ENCODE results near the gene CLK2. TPM values are rescaled to one million over a fixed set of nuclear protein-coding genes. Genes with fewer than 3 reads are reported as not detected.
"Not testable (repeated sequence)": the region's sequence is repeated elsewhere in the genome, so short reads cannot be mapped to it uniquely, and the experiment has no call there.

CLK2 gene
- total RNA-seq, 2 experiments from 2014 or later = 81.4 to 86.6 TPM

DNA sequence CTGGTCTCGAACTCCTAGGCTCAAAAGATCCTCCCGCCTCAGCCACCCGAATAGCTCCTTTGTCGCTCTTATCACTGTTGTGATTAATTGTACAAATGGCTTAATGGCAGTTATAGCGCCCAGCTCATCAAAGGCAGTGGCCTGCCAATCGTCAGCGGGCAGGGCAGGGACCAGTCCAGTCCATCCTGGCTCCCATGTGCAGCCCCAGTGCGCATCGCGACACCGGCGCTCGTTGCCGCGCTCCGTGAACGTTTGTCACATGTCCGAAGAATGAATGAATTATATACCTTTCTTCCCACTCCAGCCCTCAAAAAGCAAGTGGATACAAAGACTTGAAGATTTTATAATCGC lies 46.4 kb downstream of the CLK2 start:
- Mint-ChIP-seq H3K9me3 (ENCODE audit: low read depth) (no peaks in the 10 kb centered on the region), H3K36me3 (ENCODE audit: low read depth) (peaks cover 8% of the 10 kb centered on the region), H3K27ac (peak overlapping the region; percentile 97), H3K4me3 (peak overlapping the region; percentile 96), H3K27me3 (no peaks in the 10 kb centered on the region), H3K4me1 (peaks cover 27% of the 10 kb centered on the region)
- peak; percentile 50 for ATAC-seq
- intact Hi-C loops (cut with DNase I, micrococcal nuclease) = loop anchor here (1.0 kb wide), 12 partner anchors 14 to 335 kb away; partner anchors contain the start of genes THBS3 (in 2 of the 2), ADAM15 (in 1 of the 2), ASH1L (in 1 of the 2) and FDPS (in 1 of the 2)
- peak; percentile 76 for DNase-seq
- ChIA-PET CTCF (interaction anchor here (0.6 to 1.9 kb wide), 17 partner anchors 15 to 631 kb away, joined by 3 to 12 read pairs (median 3); partner anchors contain the start of genes FDPS, KRTCAP2 and MTX1), POLR2A (interaction anchor here (1.1 to 1.3 kb wide), 2 partner anchors 17 to 32 kb away, joined by 4 read pairs; no protein-coding TSS in a partner anchor)

DNA sequence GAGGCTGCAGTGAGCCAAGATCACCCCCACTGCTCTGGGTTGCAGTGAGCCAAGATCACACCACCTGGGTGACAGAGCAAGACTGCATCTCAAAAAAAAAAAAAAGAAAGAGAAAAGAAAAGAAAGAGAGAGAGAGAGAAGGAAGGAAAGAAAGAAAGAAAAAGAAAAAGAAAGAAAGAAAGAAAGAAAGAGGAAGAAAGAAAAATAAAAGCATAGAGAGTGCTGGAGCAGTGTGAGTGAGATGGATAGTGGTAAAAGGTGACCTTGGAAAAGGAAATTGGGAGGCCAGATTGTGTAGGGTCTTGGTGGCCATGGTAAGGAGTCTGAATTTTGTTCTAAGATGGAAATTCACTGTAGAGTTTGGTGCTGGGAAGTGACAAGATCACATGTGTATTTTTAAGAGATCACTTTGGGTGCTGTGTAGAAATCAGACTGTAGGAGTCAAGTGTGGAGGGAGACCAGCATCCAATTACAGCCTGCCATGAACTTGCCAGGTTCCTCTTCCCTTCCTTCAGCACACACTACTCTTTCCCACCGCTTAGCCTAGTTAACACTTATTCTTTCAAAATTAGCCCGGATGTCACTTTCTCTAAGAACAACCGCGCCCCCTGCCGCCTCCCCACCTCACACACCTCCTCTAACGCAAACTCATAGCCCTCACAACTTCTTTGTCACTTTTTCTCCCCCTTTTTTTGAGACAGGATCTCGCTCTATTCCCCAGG lies 47.0 kb downstream of the CLK2 start:
- peak overlapping the region; percentile 96 for H3K4me3 Mint-ChIP-seq
- peak; percentile 53 for ATAC-seq
- DNase-seq = peak; percentile 92
- ChIA-PET CTCF (interaction anchor here (0.6 to 3.7 kb wide), 21 partner anchors 15 to 738 kb away, joined by 3 to 20 read pairs (median 3); partner anchors contain the start of genes ENTREP3, FDPS, KRTCAP2 and MTX1), POLR2A (interaction anchor here (1.1 to 1.3 kb wide), 2 partner anchors 17 to 32 kb away, joined by 4 read pairs; no protein-coding TSS in a partner anchor)
- H3K36me3 Mint-ChIP-seq (ENCODE audit: low read depth) = peaks cover 8% of the 10 kb centered on the region
- intact Hi-C loops (cut with DNase I, micrococcal nuclease) = loop anchor here (1.0 kb wide), 2 partner anchors 19 to 50 kb away; partner anchors contain the start of gene THBS3 (in 2 of the 2)
- peaks cover 27% of the 10 kb centered on the region for H3K4me1 Mint-ChIP-seq
- peak overlapping the region; percentile 97 for H3K27ac Mint-ChIP-seq
- H3K27me3 Mint-ChIP-seq = no peaks in the 10 kb centered on the region
- no peaks in the 10 kb centered on the region for H3K9me3 Mint-ChIP-seq (ENCODE audit: low read depth)

DNA sequence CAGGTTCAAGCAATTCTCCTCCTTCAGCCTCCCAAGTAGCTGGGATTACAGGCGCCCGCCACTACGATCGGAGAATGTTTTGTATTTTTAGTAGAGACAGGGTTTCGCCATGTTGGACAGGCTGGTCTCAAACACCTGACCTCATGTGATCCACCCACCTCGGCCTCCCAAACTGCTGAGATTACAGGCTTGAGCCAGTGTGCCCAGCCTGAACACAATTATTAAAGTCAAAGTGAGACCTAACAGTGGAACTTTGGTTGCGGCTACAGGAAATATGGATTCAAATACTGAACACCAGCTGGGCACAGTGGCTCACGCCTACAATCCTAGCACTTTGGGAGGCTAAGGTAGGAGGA lies 47.9 kb downstream of the CLK2 start:
- POLR2A ChIA-PET = not testable (repeated sequence)
- peak overlapping the region; percentile 96 for H3K4me3 Mint-ChIP-seq

DNA sequence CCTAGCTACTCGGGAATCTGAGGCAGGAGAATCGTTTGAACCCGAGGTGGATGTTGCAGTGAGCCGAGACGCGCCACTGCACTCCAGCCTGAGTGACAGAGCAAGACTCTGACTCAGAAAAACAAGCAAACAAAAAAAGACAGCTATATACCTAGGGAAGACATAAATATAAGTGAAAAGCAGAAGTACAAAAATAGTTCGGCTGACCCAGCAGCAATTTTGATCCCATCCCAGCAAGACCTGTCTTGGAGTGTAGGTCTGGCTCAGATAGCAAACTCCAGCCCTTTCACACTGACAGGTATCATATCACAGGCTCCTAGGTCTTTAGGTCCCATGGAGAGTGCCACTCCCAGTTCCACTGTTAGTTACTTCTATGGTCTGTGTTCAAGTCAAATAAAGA lies 50.3 kb downstream of the CLK2 start:
- H3K4me3 Mint-ChIP-seq = no peak overlapping the region
- peaks cover 33% of the 10 kb centered on the region for H3K4me1 Mint-ChIP-seq
- ChIA-PET CTCF (interaction anchor here (1.0 to 3.7 kb wide), 3 partner anchors 15 to 161 kb away, joined by 3 to 20 read pairs (median 3); partner anchors contain the start of genes MTX1 and THBS3), POLR2A (no interaction called here)
- ATAC-seq (no peak), DNase-seq (no peak)
- H3K36me3 Mint-ChIP-seq (ENCODE audit: low read depth) = peaks cover 8% of the 10 kb centered on the region
- intact Hi-C loops (cut with DNase I, micrococcal nuclease) = no loop called here
- no peaks in the 10 kb centered on the region for H3K27me3 Mint-ChIP-seq
- H3K27ac Mint-ChIP-seq = no peak overlapping the region
- no peaks in the 10 kb centered on the region for H3K9me3 Mint-ChIP-seq (ENCODE audit: low read depth)

More for the DNA sequence above, 47.9 kb downstream of the CLK2 start:
- DNase-seq; intact Hi-C loops (cut with DNase I, micrococcal nuclease); H3K36me3 Mint-ChIP-seq (ENCODE audit: low read depth); ATAC-seq; H3K27me3 Mint-ChIP-seq; H3K9me3 Mint-ChIP-seq (ENCODE audit: low read depth): not testable (repeated sequence)
- H3K4me1 Mint-ChIP-seq = peaks cover 27% of the 10 kb centered on the region
- CTCF ChIA-PET = interaction anchor here (0.6 to 3.7 kb wide), 5 partner anchors 17 to 739 kb away, joined by 3 to 20 read pairs (median 4); partner anchors contain the start of genes ENTREP3, MTX1 and THBS3
- peak overlapping the region; percentile 97 for H3K27ac Mint-ChIP-seq

DNA sequence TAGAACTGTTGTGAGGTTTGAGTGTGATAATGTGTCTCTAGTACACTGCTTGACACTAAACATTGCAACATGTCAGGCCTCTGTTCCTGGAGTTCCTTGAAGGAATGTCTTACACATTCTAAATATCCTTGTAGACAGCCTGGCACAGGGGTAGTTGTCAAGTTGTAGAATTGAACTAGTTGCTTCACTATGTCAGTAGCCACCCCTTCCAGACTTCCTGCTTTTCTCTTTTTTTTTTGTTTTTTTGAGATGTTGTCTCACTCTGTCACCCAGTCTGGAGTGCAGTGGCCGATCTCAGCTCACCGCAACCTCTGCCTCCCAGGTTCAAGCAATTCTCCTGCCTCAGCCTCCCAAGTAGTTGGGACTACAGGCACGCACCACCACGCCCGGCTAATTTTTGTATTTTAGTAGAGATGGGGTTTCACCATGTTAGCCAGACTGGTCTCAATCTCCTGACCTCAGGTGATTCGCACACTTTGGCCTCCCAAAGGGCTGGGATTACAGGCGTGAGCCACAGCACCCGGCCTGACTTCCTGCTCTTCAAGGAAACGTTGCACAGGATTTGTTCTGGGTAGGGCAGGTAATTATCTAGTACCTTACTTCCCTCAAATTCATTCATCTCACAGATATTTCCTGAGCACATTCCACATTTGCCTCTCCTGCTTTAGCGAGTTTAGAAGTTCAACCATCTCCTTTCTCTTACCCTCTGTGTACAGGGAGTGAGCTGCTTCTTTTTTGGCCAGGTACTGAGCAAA lies 52.9 kb downstream of the CLK2 start:
- CTCF ChIA-PET = interaction anchor here (1.0 to 1.1 kb wide), 2 partner anchors 27 to 30 kb away, joined by 3 to 5 read pairs; no protein-coding TSS in a partner anchor
- ATAC-seq; H3K4me3 Mint-ChIP-seq; intact Hi-C loops (cut with DNase I, micrococcal nuclease); H3K9me3 Mint-ChIP-seq (ENCODE audit: low read depth); H3K27me3 Mint-ChIP-seq; H3K36me3 Mint-ChIP-seq (ENCODE audit: low read depth); H3K27ac Mint-ChIP-seq; DNase-seq; POLR2A ChIA-PET: not testable (repeated sequence)
- H3K4me1 Mint-ChIP-seq = peaks cover 16% of the 10 kb centered on the region

DNA sequence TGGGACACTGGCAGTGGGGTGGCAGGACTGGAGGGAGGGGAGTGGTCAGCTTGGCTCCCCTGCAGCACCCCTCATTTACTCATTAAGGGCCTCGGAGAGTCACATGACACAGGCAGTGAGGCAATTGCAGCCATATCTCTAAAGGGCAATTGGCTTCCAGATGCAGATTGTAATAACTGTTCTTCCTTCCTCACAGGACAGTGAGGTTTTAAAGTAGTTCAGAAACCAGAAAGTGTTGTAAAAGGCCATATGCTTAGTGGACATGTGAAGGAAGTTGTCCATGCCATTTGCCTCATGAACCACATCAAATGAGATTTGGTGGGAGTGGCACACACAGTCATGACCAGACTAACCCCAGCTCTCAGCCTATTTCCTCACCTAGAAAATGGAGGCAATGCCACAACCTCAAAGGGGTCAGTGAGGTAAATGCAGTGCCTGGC lies 53.7 kb downstream of the CLK2 start:
- Mint-ChIP-seq H3K4me1 (peaks cover 18% of the 10 kb centered on the region), H3K9me3 (ENCODE audit: low read depth) (no peaks in the 10 kb centered on the region), H3K36me3 (ENCODE audit: low read depth) (peaks cover 12% of the 10 kb centered on the region), H3K27me3 (no peaks in the 10 kb centered on the region), H3K27ac (no peak overlapping the region), H3K4me3 (no peak overlapping the region)
- no peak for ATAC-seq
- intact Hi-C loops (cut with DNase I, micrococcal nuclease) = loop anchor here in 1 of 2 experiments (1.0 kb wide), 1 partner anchor 22 kb away; a partner anchor contains a TSS
- CTCF ChIA-PET = interaction anchor here (1.0 kb wide), 1 partner anchor 31 kb away, joined by 3 read pairs; no protein-coding TSS in a partner anchor
- POLR2A ChIA-PET = no interaction called here
- no peak for DNase-seq

DNA sequence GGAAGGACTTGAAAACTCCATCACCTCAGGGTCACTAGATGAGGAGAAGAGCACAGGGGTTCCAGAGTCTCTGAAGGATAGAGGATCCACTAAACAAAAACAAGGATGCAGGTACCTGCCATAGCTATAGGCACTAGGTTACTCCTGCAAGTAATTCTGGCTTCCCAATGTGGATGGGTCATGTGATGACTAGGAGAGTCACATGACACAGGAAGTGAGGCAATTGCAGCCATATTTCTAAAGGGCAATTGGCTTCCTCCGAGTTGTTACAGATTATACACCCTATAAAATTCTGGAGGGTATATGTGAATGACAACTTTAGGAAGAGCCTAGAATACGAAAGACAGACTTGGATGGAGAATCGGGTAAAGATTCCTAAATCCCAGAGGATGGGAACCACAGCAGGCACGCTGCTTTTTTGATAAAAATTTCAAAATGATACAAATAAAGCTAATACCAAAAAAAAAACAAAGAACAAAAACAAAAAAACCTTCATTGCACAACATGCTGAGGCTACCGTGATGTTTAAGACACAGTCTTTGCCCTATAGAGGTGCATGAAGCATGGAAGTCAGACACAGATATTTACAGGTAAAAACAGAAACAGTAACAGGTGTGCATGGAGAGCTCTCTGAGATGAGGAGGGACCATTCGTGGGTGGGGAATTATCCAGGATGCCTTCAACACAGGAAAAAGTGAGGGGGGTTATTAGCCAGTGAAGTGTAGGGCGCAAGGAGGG lies 54.3 kb downstream of the CLK2 start:
- DNase-seq (peak; percentile 40), ATAC-seq (peak; percentile 52)
- POLR2A ChIA-PET = no interaction called here
- H3K4me3 Mint-ChIP-seq = no peak overlapping the region
- H3K27ac Mint-ChIP-seq = peak overlapping the region; percentile 14
- intact Hi-C loops (cut with DNase I, micrococcal nuclease) = loop anchor here in 1 of 2 experiments (1.0 kb wide), 1 partner anchor 22 kb away; a partner anchor contains a TSS
- peaks cover 9% of the 10 kb centered on the region for H3K36me3 Mint-ChIP-seq (ENCODE audit: low read depth)
- no peaks in the 10 kb centered on the region for H3K27me3 Mint-ChIP-seq
- peaks cover 18% of the 10 kb centered on the region for H3K4me1 Mint-ChIP-seq
- H3K9me3 Mint-ChIP-seq (ENCODE audit: low read depth) = no peaks in the 10 kb centered on the region
- CTCF ChIA-PET = no interaction called here

DNA sequence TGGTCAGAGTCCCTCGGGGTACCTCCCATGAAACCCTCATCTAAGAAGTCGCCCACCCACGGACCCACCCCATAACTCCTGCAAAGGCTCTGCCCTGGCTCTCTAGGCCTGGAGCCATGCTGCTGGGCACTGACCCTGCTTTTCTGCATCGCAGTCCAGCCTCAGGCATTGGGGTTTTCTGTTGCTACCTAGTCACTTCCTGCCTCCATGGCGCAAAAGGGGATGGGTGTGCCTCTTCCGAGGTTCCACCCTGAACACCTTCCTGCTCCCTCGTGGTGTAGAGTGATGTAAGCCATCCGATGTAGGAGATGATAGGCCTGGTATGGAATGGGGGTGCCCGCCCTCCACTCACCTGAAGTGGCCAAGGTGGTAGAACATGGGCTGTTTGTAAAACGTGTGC lies 58.6 kb downstream of the CLK2 start:
- peak; percentile 31 for ATAC-seq
- DNase-seq; H3K4me3 Mint-ChIP-seq; H3K9me3 Mint-ChIP-seq (ENCODE audit: low read depth); H3K27me3 Mint-ChIP-seq; POLR2A ChIA-PET; CTCF ChIA-PET; H3K27ac Mint-ChIP-seq; intact Hi-C loops (cut with DNase I, micrococcal nuclease): not testable (repeated sequence)
- peaks cover 24% of the 10 kb centered on the region for H3K4me1 Mint-ChIP-seq
- peaks cover 11% of the 10 kb centered on the region for H3K36me3 Mint-ChIP-seq (ENCODE audit: low read depth)

Other genes starting within 250 kb of the CLK2 start
- gene DCST2, start 239.7 kb downstream of the CLK2 start, total RNA-seq = under 1 TPM; 0.46 to 0.67 TPM
- not detected for gene DCST1, start 239.7 kb downstream of the CLK2 start, total RNA-seq
- 10 to 100 TPM; 42.4 to 48.8 TPM for gene ADAM15, start 222.2 kb downstream of the CLK2 start, total RNA-seq
- gene EFNA4, start 209.8 kb downstream of the CLK2 start, total RNA-seq = 1 to 10 TPM; 6.3 to 6.5 TPM
- gene EFNA3, start 194.7 kb downstream of the CLK2 start, total RNA-seq = 1 to 10 TPM; 5.1 to 6.9 TPM
- 1 to 10 TPM in 1 of 2 experiments, under 1 TPM in 1; 0.82 to 1.1 TPM for gene EFNA1, start 145.6 kb downstream of the CLK2 start, total RNA-seq
- 10 to 100 TPM; 50.2 to 58.0 TPM for gene SLC50A1, start 137.7 kb downstream of the CLK2 start, total RNA-seq
- gene DPM3, start 133.0 kb downstream of the CLK2 start, total RNA-seq = 10 to 100 TPM; 29.8 to 34.3 TPM
- gene KRTCAP2, start 100.2 kb downstream of the CLK2 start, total RNA-seq = 100 to 1,000 TPM; 125 to 300 TPM
- 1 to 10 TPM; 6.3 to 6.9 TPM for gene TRIM46, start 99.7 kb downstream of the CLK2 start, total RNA-seq
- gene THBS3, start 65.6 kb downstream of the CLK2 start, total RNA-seq = 10 to 100 TPM; 12.8 to 13.7 TPM
- gene MTX1, start 64.8 kb downstream of the CLK2 start, total RNA-seq = 10 to 100 TPM; 52.8 to 52.9 TPM
- gene ENTREP3, start 18.0 kb downstream of the CLK2 start, total RNA-seq = 10 to 100 TPM; 29.7 to 34.8 TPM
- 10 to 100 TPM; 82.0 to 95.5 TPM for gene SCAMP3, start 11.1 kb downstream of the CLK2 start, total RNA-seq
- 1 to 10 TPM; 1.9 to 2.3 TPM for gene HCN3, start 4.0 kb upstream of the CLK2 start, total RNA-seq
- gene PKLR, start 27.9 kb upstream of the CLK2 start, total RNA-seq = not detected
- 100 to 1,000 TPM; 255 to 354 TPM for gene FDPS, start 35.4 kb upstream of the CLK2 start, total RNA-seq
- 10 to 100 TPM; 21.3 to 22.2 TPM for gene RUSC1, start 47.4 kb upstream of the CLK2 start, total RNA-seq

Data from activated CD4-positive, alpha-beta T cell treated with anti-CD3 and anti-CD28 coated beads for 36 hours (primary cell).